ENCODE data around the gene RFNG.

Gene RFNG

GRCh38 chr17:82012640-82013295 is 38.8 kb downstream of the RFNG start:
- H3K4me3 Mint-ChIP-seq = no peak overlapping the region
- H3K4me1 Mint-ChIP-seq = peaks cover 2% of the 10 kb centered on the region
- ATAC-seq (ENCODE audit: low read depth) (no peak), DNase-seq (ENCODE audit: low spot score in 2 of 2) (no peak)
- H3K27me3 Mint-ChIP-seq = no peaks in the 10 kb centered on the region
- H3K36me3 Mint-ChIP-seq = peaks cover 7% of the 10 kb centered on the region
- no peak overlapping the region for H3K27ac Mint-ChIP-seq
- no peaks in the 10 kb centered on the region for H3K9me3 Mint-ChIP-seq

- H3K27ac Mint-ChIP-seq = no peak overlapping the region
- H3K27me3 Mint-ChIP-seq = no peaks in the 10 kb centered on the region
- ATAC-seq (ENCODE audit: low read depth) (no peak), DNase-seq (ENCODE audit: low spot score in 2 of 2) (no peak)
- H3K4me3 Mint-ChIP-seq = no peak overlapping the region
- peaks cover 7% of the 10 kb centered on the region for H3K36me3 Mint-ChIP-seq
- no peaks in the 10 kb centered on the region for H3K9me3 Mint-ChIP-seq
- H3K4me1 Mint-ChIP-seq = peaks cover 2% of the 10 kb centered on the region
These were observed 39.4 kb downstream of the RFNG start for GRCh38 chr17:82012261-82012639.

GRCh38 chr17:82011617-82012187 is 39.9 kb downstream of the RFNG start:
- H3K36me3 Mint-ChIP-seq = peaks cover 7% of the 10 kb centered on the region
- no peak overlapping the region for H3K4me3 Mint-ChIP-seq
- no peaks in the 10 kb centered on the region for H3K9me3 Mint-ChIP-seq
- H3K4me1 Mint-ChIP-seq = peaks cover 2% of the 10 kb centered on the region
- DNase-seq (ENCODE audit: low spot score in 2 of 2) (no peak), ATAC-seq (ENCODE audit: low read depth) (no peak)
- no peak overlapping the region for H3K27ac Mint-ChIP-seq
- H3K27me3 Mint-ChIP-seq = no peaks in the 10 kb centered on the region

- H3K9me3 Mint-ChIP-seq = no peaks in the 10 kb centered on the region
- peaks cover 2% of the 10 kb centered on the region for H3K4me1 Mint-ChIP-seq
- ATAC-seq (ENCODE audit: low read depth) (no peak), DNase-seq (ENCODE audit: low spot score in 2 of 2) (no peak)
- no peaks in the 10 kb centered on the region for H3K27me3 Mint-ChIP-seq
- peaks cover 7% of the 10 kb centered on the region for H3K36me3 Mint-ChIP-seq
- no peak overlapping the region for H3K27ac Mint-ChIP-seq
- H3K4me3 Mint-ChIP-seq = no peak overlapping the region
These were observed 40.8 kb downstream of the RFNG start for GRCh38 chr17:82010575-82011525.

- Mint-ChIP-seq H3K4me3 (no peak overlapping the region), H3K9me3 (no peaks in the 10 kb centered on the region), H3K4me1 (peaks cover 2% of the 10 kb centered on the region), H3K27ac (no peak overlapping the region), H3K27me3 (no peaks in the 10 kb centered on the region), H3K36me3 (peaks cover 7% of the 10 kb centered on the region)
- DNase-seq (ENCODE audit: low spot score in 2 of 2) (no peak), ATAC-seq (ENCODE audit: low read depth) (no peak)
These were observed 42.2 kb downstream of the RFNG start for GRCh38 chr17:82009413-82009812.

- no peak for ATAC-seq (ENCODE audit: low read depth)
These were observed 42.6 kb downstream of the RFNG start for GRCh38 chr17:82008941-82009405.

GRCh38 chr17:82008258-82008940 is 43.2 kb downstream of the RFNG start:
- Mint-ChIP-seq H3K9me3 (no peaks in the 10 kb centered on the region), H3K27me3 (no peaks in the 10 kb centered on the region), H3K4me1 (peaks cover 2% of the 10 kb centered on the region), H3K27ac (no peak overlapping the region), H3K4me3 (no peak overlapping the region), H3K36me3 (peaks cover 3% of the 10 kb centered on the region)
- ATAC-seq (ENCODE audit: low read depth) (no peak), DNase-seq (ENCODE audit: low spot score in 2 of 2) (no peak)

More at GRCh38 chr17:82008941-82009405, 42.6 kb downstream of the RFNG start:
- no peak for DNase-seq (ENCODE audit: low spot score in 2 of 2)
- Mint-ChIP-seq H3K27me3 (no peaks in the 10 kb centered on the region), H3K27ac (no peak overlapping the region), H3K9me3 (no peaks in the 10 kb centered on the region), H3K4me1 (peaks cover 2% of the 10 kb centered on the region), H3K4me3 (no peak overlapping the region), H3K36me3 (peaks cover 4% of the 10 kb centered on the region)

GRCh38 chr17:82007495-82008257 is 43.9 kb downstream of the RFNG start:
- Mint-ChIP-seq H3K27ac (no peak overlapping the region), H3K4me3 (no peak overlapping the region), H3K9me3 (no peaks in the 10 kb centered on the region), H3K36me3 (peaks cover 3% of the 10 kb centered on the region), H3K27me3 (no peaks in the 10 kb centered on the region), H3K4me1 (peaks cover 2% of the 10 kb centered on the region)
- ATAC-seq (ENCODE audit: low read depth) (no peak), DNase-seq (ENCODE audit: low spot score in 2 of 2) (no peak)

- ATAC-seq (ENCODE audit: low read depth) (no peak), DNase-seq (ENCODE audit: low spot score in 2 of 2) (no peak)
These were observed 44.5 kb downstream of the RFNG start for GRCh38 chr17:82007228-82007494.

GRCh38 chr17:82006468-82007227 is 45.0 kb downstream of the RFNG start:
- Mint-ChIP-seq H3K36me3 (peaks cover 3% of the 10 kb centered on the region), H3K4me1 (peaks cover 2% of the 10 kb centered on the region), H3K27me3 (no peaks in the 10 kb centered on the region), H3K9me3 (no peaks in the 10 kb centered on the region), H3K27ac (no peak overlapping the region), H3K4me3 (no peak overlapping the region)
- ATAC-seq (ENCODE audit: low read depth) = no peak
- DNase-seq (ENCODE audit: low spot score in 2 of 2) = no peak

More at GRCh38 chr17:82007228-82007494, 44.5 kb downstream of the RFNG start:
- Mint-ChIP-seq H3K27me3 (no peaks in the 10 kb centered on the region), H3K4me1 (peaks cover 2% of the 10 kb centered on the region), H3K36me3 (peaks cover 3% of the 10 kb centered on the region), H3K4me3 (no peak overlapping the region), H3K9me3 (no peaks in the 10 kb centered on the region), H3K27ac (no peak overlapping the region)

- Mint-ChIP-seq H3K36me3 (peaks cover 3% of the 10 kb centered on the region), H3K9me3 (no peaks in the 10 kb centered on the region), H3K4me1 (peaks cover 2% of the 10 kb centered on the region), H3K27me3 (no peaks in the 10 kb centered on the region), H3K4me3 (no peak overlapping the region), H3K27ac (no peak overlapping the region)
- ATAC-seq (ENCODE audit: low read depth) = no peak
- DNase-seq (ENCODE audit: low spot score in 2 of 2) = no peak
These were observed 45.8 kb downstream of the RFNG start for GRCh38 chr17:82005701-82006348.

- Mint-ChIP-seq H3K9me3 (no peaks in the 10 kb centered on the region), H3K36me3 (peaks cover 3% of the 10 kb centered on the region), H3K27ac (no peak overlapping the region), H3K4me3 (no peak overlapping the region), H3K27me3 (no peaks in the 10 kb centered on the region), H3K4me1 (peaks cover 2% of the 10 kb centered on the region)
- DNase-seq (ENCODE audit: low spot score in 2 of 2) (no peak), ATAC-seq (ENCODE audit: low read depth) (no peak)
These were observed 46.8 kb downstream of the RFNG start for GRCh38 chr17:82004517-82005455.
